Dermis blood vessel endothelial cell (primary cell): ENCODE results near the gene CEACAM16. TPM values are rescaled to one million over a fixed set of nuclear protein-coding genes. Genes with fewer than 3 reads are reported as not detected.

Experiments
- total RNA-seq: library from RNA; depleted of rRNA; stranded (reverse); fragments of >200 nt; gene quantifications from 2 replicates; pipeline ENCODE4 v1.2.3, GENCODE V29; 2014

CEACAM16 gene
- total RNA-seq, 1 donor from 2014 or later: 0.17 TPM

Other genes with a start within 250 kb of the CEACAM16 start
- 15.4 and 18.0 TPM in 2 replicates for gene ZNF180, start 198.6 kb upstream of the CEACAM16 start, total RNA-seq
- 0.05 TPM in 1 of 2 replicates, not detected in the other for gene CEACAM20, start 169.5 kb upstream of the CEACAM16 start, total RNA-seq
- gene IGSF23, start 85.6 kb upstream of the CEACAM16 start, total RNA-seq: not detected in 2 replicates
- gene PVR, start 55.2 kb upstream of the CEACAM16 start, total RNA-seq: 95.7 and 104 TPM in 2 replicates
- gene CEACAM19, start 27.7 kb upstream of the CEACAM16 start, total RNA-seq: 0.47 and 0.85 TPM in 2 replicates
- gene BCL3, start 49.6 kb downstream of the CEACAM16 start, total RNA-seq: 3.2 and 6.3 TPM in 2 replicates
- gene CBLC, start 78.7 kb downstream of the CEACAM16 start, total RNA-seq: not detected in 2 replicates
- gene BCAM, start 110.0 kb downstream of the CEACAM16 start, total RNA-seq: 56.5 and 62.3 TPM in 2 replicates
- 154 and 187 TPM in 2 replicates for gene NECTIN2, start 147.1 kb downstream of the CEACAM16 start, total RNA-seq
- 50.0 and 81.6 TPM in 2 replicates for gene TOMM40, start 192.1 kb downstream of the CEACAM16 start, total RNA-seq
- gene APOE, start 206.6 kb downstream of the CEACAM16 start, total RNA-seq: 4.0 and 7.8 TPM in 2 replicates
- 1.7 and 1.9 TPM in 2 replicates for gene APOC1, start 215.5 kb downstream of the CEACAM16 start, total RNA-seq
- not detected in 2 replicates for gene APOC4, start 243.1 kb downstream of the CEACAM16 start, total RNA-seq
- not detected in 2 replicates for gene APOC2, start 246.9 kb downstream of the CEACAM16 start, total RNA-seq